HG03565 (cell line): ENCODE data around the gene PRIMA1.

ENCODE experiments used
- ATAC-seq: cut with Tn5 transposase; IDR thresholded peaks from one replicate; pipeline ENCODE4 v1.9.1; 2021; ENCODE audit warnings: mild to moderate bottlenecking, moderate library complexity; ENCODE audit not compliant: unreplicated experiment

The PRIMA1 gene

DNA sequence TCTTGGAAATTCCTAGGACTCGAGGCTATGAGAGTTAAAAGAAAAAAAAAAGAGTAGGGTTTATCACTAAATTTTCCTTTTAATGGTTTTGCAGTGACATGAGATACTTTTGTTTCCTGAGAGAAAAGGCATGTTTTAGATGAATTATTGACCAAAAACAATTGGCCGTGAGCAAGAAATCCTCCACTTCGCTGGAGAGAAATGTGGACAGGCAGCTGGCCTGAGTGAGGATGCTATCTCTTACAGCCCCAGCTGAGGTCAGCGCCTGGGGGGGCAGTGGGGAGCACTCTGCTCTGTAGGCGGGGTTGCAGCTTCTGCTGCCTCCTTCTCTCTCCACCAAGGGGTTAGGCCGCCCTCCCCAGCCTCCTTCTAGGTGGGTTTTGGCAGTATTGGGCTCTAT, 54.7 kb downstream of the PRIMA1 start:
- no peak for ATAC-seq

DNA sequence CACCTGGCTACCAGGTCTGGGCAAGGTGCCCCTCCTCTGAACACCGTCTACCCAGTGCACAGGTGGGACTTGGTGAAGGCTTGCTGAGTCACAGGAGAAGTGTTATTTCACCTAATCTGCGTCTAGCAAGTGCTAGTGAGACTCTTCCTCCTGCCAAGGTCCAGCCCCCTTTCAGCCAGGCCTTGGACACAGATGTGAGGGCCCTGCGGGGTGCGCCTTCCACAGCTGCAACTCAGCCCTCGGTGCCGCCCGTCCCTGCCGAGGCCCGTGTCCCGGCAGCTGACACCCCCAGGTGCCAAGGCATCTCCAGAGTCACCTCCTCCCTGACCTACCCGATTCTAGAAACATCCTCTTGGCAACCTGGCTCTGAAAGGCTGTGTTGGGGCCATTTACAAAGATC, 55.1 kb downstream of the PRIMA1 start:
- no peak for ATAC-seq

DNA sequence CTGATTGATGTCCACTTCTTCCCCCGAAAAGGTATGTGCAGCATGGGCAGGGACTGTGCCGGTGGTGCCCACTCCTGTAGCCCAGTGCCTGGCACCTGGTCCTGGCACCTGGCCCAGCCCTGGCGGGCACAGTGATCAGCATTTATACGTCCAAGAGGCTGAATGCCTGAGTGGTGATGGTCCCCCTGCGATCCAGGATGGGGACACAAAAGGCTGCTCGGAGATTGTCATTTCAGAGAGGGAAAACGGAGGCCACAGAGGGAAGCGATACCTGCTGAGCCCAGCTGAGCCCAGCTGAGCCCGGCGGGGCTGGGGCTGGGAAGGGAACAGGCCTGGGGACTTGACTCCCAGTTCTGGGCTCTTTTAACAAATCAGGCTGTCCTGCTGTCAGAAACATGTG, 55.8 kb downstream of the PRIMA1 start:
- ATAC-seq, result no peak

DNA sequence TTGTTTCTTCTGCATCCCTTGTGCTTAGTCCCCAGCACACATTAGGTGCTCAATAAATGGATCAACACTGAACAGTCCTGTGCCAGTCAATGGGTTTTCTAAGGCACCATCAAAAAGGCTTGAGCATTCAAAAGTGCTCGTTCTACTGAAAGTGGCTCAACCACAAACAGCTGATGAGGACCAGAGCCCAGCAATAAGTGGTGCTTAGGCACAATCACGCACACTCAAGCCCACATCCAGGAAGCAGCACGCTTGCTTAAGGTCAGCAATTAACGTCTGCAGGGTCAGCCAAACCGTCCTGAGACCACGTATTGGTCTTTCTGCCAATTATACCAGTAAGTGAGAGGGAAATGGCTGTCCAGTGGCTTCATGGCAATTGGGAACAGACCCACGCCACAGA, 56.5 kb downstream of the PRIMA1 start:
- no peak for ATAC-seq

DNA sequence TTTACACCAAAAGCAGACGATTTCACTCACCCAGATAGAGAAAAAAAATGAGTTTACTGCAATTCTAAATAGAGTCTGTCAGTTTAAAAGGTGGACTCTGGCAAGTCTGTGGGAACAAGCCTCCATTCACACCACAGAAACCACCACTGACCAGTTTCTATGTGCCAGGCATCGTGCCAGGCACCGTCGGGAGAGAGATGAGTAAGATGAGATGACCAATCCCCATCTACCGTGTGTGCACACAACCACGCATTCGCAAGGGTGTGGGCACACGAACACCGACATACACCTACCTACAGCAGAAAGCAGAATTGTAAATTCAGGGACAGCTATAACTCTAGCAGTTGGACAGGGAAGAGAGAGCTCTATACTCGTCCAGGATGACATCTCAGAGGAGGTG, 58.3 kb downstream of the PRIMA1 start:
- ATAC-seq, result no peak

DNA sequence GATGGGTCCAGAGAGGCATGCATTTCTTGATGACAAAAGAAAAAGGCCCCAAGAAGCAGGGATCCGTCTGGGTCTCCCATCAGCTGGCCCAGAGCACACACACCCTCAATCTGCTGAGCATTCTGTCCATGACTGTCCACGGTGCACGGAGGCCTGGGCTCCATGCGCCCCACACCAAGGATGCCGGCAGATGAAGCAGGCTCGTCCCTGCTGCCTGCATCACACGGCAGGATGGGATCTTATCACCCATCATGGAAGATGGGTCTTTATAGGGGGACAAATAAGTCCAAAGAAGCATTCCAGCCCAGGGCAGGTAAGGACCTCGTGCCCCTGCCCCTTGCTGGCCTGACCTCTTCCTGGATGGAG, 59.7 kb downstream of the PRIMA1 start:
- ATAC-seq, result no peak

DNA sequence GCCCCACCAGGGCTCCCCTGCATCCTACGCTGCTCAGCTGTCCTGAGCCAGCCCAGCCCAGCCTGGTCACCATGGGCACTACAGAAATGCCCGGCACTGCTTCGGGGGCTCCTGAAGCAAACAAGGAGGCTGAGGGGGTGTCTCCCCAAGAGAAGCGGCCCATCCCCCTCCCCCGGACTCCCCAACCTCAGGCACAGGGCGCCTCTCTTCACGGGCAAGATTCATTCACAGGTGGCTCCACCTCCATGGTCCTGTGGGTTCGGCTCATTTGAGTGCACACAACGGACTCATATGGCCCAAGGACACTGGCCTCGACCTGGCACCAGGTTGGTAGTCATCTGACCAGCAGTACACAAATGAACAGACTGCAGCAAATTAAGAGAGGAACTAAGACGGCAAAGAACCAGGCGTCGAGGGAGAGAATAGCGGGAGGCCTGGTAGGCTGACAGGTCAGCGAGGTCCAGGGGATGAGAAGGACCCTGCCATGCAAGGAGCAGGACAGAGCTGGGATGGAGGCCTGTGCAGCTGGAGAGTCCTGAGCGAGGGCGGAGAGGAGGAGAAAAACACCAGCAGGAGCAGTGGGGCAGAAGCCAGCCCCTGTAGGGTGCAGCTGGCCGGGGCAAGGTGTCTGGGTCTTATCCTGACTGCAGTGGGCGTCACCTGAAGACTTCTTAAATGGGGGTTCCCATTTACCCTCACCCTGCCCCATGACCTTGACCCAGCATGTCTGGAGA, 60.2 kb downstream of the PRIMA1 start:
- ATAC-seq, result no peak

DNA sequence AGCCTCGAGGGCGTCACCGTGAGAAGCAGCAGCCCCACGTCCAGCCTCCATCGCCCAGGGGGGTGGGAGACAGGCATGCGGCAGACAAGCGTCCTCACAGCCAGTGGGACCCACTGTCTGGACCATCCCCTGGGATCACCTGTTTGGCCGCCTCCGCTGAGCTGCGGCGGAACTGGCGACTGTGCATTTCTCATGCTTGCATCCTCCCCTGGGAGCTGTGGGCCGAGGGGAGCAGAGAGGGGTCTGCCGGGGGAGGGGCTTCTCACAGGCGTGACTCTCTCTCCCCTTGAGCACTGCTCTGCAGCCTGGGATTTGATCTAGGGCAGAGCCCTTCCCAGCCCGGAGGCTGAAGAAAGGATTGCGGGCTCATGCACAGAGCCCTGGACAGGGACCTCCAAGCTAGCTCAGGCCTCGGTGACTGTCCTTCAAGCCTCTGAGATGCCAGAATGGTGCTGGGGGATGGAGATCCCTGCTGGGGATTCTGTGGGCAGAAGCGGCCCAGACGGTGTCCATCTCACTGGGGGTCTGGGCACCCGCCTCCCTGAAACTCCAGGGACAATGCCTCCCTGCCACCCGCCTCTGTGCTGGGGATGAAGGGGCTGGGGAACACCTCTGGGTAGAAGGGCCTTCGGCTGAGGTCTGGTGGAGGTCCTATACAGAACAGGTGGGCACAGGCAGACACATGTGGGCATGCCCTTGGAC, 61.1 kb downstream of the PRIMA1 start:
- ATAC-seq, result no peak

DNA sequence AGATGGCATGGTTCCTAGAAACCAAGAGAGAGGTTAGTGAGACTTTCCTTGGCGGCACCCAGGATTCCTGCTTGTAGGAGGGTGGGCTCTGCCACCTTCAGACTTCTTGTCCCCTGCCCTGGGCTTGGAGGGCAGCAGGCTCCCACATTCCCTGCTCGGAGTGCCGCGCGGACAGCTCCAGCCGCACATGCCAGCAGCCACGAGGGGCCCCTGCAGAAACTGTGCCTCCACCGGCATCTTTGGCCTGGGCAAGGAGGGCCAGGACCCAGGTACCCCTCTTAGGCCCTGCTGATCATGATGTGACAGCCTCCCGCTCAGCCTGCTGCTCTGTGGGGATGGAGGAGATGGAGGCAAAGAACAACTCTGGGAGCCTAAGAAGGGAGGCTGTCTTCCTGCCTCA, 62.3 kb downstream of the PRIMA1 start:
- ATAC-seq, result no peak

DNA sequence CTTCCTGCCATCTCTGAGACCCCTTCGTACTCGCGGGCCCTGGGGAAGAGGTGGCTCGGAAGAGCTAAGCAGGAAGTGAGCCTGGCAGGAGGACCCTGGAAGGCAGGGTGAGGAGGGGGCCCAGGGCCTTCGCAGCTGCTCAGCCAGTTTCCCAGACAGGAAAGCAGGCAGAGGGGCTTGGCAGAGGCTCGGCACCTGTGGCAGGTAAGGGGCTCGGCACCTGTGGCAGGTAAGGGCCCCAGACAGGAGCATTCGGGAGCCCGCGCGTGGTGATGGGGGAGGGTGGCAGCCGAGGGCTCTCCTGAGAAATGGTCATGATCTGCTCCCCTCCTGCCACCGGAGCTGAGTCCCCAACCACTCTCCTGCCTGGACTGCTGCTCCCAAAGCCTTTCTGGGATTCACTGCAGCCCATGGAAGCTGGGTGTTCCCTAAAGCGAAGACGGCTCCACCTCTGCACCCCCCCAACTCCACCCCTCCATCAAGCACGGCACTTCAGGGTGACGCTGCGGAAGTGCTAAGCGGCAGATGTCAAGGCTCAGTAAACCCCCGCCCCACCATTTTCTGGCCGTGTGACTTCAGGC, 63.2 kb downstream of the PRIMA1 start:
- ATAC-seq, result no peak

DNA sequence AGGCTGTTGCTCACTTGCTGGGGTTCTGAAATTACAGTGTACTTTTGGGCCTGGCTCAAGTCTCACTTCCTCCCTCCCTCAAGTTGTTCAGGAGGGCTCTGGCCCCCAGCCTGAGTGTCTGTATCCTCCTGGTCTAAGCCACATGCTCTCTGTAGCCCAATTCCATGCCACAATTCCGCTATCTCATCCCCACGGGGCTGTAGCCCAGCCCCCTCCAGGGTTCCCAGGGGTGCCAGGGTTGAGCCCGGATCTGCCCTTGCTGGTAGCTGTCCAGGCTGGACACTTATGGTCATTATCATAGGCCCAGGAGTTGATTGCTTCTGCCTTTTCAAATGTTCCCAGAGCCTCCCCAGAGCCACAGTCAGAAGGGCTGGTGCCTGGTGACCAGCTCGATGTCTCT, 65.3 kb downstream of the PRIMA1 start:
- no peak for ATAC-seq

DNA sequence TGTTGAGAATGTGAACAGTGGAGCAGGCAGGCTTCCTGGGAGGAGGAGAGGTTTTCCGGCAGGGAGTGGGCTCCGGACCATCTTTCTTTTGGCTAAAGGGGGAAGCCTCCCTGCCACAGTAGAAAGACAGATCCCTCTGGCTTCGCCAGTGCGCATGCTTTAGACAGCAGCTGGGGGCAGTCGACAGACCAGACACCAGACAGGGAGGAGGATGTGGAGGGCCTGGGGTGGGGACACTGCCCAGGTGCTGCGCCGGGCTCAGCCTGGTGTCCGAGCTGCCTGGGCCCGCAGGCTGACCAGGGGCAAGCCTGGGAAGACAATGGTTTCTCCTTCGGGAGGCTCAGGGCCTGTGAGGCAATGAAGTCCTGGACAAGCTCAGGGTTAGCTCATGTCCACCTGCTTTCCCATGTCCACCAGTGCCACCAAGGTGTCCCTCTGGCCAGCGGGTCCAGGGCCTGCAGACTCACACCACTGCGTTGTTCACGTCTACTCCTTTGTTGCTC, 67.3 kb downstream of the PRIMA1 start:
- no peak for ATAC-seq

DNA sequence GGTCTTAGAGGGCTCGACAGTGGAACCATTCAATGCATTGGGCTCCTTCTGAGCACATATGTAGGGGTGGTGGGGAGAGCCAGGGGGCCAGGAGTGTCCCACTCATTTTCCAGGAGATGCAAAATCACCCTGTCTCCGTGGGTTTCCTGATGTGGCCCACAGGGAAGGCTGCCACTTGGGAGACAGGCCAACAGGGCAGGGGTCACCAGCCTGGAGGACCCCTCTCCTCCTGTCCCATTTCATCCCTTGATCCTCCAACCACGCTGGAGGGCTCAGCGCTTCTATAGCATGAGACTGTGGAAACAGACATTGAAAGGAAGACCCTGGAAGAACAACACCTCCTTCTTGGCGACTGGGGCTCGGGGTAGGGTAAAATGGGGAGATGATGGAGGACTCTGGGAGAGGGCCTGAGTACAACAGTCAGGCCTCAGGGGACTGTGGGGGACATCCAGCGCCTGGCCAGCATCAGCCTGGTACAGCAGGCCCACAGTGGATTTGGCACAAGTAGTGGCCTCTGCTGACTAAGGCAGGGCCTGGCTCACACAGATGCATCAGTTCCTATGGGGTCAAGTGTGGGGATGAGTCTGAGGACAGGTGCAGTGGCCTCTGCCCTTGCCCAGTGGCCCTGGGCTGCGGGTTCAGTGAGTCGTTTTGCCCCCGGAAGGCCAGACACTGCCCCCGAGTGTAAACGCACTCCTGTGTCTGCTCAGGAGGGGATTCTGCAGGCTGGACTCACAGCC, 68.0 kb downstream of the PRIMA1 start:
- no peak for ATAC-seq

DNA sequence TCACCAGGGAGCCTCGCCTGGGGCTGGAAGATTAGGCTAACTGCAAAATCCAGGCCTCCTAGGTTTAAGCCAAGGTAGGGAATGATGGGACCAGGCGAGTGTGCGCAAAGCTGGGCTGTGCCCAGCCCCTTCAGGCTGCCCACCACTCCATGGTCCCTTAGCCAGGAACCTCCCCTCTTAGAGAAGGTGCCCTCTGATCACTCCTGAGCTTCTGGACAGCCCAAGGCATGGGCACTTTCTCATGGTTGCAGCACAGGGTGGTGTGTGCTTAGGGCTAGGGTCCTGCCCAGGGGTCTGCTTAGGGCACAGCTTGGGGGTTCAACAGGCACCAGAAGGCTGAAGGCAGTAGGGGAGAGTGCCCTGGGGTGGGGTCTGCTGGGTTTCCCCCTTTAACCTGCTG, 69.0 kb downstream of the PRIMA1 start:
- no peak for ATAC-seq

DNA sequence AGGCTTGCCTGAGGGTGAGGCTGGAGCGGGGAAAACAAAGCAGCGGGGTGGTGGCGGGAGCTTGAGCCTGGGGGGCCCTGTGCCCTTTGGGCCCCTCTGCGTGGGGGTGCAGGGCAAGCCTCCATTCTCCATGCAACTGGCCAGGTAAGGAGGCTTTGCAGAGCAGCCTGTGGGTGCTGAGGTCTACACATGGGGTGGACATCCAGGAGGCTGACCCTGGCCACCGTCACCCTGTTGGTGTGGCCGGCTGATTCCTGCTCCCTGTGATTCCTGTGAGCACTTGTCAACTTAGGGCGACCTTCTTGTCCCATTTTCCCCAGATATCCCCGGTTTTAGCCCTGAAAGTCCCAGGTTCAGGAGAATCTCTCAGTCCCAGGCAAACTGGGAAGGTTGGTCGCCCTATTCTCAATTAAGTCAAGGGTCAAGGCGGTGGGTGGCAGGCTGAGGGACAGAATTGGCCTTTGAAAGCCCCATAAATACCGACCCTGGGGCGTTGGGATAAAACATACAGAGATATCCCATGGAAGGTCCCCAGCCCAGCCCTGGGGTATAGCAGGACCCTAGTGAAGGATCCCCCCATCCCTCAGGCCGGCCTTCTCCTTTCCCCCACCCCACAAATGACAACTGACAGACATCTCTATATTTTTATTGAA, 70.5 kb downstream of the PRIMA1 start:
- no peak for ATAC-seq

DNA sequence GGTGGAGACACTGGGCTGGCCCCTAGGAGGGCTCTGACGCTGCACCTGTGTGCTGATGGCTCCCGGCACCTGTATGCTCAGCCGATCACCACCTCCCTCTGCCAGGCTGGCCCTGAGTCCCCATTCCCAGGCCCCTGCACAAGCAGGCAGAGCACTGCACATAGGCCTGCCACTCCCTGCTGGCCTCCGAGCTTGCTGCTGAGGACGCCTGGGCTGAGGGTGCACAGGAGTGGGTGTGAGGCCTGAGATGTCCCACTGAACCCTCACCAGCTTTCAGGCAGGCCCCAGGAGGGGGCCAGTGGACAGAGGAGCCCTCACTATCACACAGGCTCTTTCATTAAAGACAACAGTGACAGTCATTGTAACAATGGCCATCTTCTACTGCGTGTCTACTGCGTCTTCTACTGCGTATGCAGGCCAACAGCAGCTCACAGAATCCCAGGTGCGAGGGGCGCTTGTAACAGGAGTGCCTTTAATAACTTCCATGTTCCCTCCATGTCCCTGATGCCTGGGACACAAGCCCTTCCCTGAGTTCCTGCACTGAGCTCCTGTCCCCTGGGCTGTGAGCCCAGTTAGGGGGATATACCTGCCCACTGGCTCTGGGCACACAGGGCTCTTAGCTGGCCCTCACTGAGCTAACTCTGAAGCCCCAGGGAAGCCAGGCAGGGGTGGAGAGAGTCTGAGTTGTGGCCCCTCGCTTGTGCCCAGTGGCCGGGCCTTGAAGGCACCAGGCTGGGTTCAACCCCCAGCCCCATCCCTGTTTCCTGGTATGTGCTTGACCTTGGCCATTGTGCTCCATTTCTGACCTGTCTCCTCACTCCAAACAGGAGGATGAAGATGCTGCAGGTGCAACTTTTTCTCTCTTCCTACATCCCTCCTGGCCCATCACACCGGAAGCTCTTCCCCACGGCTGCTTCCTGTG, 71.3 kb downstream of the PRIMA1 start:
- ATAC-seq, result no peak

DNA sequence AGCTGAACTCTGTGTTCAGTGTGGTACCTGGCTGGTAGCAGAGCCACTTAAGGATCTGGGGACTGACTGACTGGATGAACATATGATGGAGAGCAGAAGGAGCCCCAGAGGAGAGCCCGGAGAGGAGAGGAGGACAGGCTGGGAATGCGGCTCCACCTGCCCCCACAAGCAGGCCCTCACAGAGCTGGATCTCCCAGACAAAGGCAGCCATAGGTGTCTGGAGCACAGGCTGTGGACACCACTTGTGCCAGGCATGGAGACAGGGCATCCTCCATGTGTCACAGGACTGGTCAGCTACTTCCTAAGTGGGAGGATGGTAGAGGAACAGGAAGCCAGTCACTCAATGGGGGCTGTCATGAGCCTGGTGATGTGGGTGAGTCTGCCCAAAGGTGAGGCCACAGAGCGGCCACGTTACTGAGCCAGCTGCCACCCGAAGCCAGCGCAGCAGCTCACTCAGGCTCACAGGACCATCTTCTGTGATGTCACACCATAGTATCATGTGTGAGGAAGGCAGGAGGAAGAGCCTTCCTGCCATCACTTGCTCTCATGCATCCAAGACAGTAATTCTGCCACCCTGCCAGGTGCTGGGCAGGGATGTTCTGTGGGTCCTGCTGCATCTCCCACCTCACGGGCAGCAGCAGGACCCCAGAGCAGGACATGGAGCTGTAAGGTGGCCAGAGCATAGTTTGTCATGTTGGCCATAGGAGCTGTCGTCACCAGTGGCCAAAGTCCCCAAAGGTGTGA, 72.1 kb downstream of the PRIMA1 start:
- no peak for ATAC-seq

DNA sequence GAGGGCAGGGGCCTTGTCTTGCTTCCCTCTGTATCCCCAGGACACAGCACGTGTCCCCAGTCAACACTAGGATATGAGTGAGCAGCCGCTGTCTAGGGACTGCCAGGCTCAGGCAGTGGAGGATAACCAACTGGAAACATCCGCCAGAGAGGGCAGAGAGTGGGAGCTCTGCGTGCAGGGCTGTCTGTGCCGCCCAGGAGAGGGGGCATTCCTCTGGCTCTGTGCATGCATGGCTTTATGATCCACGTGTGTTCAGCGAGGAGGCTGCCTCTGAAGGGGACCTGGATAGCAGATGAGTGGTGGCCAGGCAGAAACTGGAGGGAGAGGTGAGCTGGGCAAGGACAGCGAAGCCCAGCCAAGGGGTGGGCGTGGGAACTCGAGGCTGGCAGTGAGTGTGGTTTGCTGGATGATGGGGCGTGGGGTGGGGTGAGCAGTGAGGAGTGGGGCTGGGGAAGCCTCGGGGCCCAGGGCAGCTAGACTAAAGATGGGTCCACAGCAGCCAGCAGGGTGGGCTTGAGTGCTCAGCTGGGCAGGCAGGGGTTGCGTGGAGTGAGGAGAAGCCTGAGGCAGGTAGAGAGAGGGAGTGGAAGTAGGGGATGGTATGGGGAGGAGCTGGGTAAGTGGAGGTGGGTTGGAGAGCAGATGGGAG, 72.9 kb downstream of the PRIMA1 start:
- ATAC-seq, result no peak

DNA sequence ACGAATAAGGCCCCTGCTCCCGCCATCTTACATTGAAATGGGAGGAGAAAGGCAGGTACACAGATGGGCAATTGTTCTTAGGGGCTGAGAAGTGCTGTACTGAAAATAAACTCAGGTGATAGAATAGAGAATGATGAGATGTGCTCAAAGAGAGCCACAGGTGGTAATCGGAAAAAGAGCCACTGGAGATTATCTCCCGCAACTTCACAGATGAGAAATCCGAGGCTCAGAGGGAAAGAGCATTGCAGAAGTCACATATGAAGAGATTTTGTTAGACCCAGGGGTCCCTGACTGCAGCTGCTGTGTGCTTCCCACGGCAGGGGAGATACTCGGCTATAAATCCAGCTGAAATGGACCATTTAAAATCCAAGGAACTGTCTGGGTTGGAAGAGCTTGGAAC, 73.7 kb downstream of the PRIMA1 start:
- no peak for ATAC-seq
